Epithelial cell of esophagus (primary cell): ENCODE measurements around the gene NUP153.

Experiments
- DNase-seq: peaks from one replicate; pipeline ENCODE4 v3.0.0; 2010; ENCODE audit warnings: low read depth
- H3K4me3 ChIP-seq: 2 replicates; pipeline ENCODE4 v1.5.1; 2011; ENCODE audit warnings: mild to moderate bottlenecking, low read length, control low read depth
- TF ChIP-seq, protein P1 (sequence below): IDR thresholded peaks from 2 replicates; pipeline ENCODE4 v1.5.1; 2011; ENCODE audit warnings: low read depth, mild to moderate bottlenecking, low read length, control low read depth, inconsistent platforms; ENCODE audit not compliant: insufficient read depth; ENCODE audit errors: missing control alignments

The NUP153 gene

DNA sequence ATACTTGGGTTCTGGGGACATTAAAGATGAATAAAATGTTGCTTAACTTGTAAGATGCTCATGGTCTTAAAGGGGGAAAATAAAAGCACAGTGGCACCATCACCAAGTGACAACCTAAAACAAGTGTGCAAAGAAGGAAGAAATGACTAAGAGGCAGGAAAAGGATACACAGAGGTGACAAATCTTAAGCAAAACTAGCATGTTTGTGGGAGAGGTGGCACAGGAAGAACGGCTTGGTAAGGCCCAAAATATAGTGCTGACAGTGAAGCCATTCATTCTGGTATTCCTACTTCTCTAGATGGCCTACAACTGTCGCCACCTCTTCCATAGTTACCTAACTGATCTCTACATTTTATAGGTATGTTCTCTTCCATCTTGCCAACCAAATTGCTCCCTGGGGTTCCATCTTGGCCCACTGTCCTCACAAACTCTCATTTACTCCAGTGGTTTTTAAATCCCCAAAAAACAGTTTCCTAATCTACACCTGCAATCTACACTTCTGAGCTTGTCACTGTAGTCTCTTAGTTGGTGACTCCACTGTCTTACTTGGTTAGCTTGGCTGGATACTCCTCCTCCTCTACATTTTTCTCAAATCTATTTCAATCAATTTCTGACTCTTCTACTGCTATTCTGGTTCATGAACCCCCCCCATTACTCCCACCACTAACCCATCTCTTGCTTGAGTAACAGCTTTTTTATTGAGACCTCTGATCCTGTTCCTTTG is 73.1 kb downstream of the NUP153 start:
- TF ChIP-seq, protein P1, sequence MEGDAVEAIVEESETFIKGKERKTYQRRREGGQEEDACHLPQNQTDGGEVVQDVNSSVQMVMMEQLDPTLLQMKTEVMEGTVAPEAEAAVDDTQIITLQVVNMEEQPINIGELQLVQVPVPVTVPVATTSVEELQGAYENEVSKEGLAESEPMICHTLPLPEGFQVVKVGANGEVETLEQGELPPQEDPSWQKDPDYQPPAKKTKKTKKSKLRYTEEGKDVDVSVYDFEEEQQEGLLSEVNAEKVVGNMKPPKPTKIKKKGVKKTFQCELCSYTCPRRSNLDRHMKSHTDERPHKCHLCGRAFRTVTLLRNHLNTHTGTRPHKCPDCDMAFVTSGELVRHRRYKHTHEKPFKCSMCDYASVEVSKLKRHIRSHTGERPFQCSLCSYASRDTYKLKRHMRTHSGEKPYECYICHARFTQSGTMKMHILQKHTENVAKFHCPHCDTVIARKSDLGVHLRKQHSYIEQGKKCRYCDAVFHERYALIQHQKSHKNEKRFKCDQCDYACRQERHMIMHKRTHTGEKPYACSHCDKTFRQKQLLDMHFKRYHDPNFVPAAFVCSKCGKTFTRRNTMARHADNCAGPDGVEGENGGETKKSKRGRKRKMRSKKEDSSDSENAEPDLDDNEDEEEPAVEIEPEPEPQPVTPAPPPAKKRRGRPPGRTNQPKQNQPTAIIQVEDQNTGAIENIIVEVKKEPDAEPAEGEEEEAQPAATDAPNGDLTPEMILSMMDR = no peak
- no peak for DNase-seq
- H3K4me3 ChIP-seq = no peak overlapping the region

- no peak overlapping the region for H3K4me3 ChIP-seq
- TF ChIP-seq, protein P1 = no peak
- no peak for DNase-seq
Observed at GRCh38 chr6:17632934-17633333, 73.8 kb downstream of the NUP153 start.

DNA sequence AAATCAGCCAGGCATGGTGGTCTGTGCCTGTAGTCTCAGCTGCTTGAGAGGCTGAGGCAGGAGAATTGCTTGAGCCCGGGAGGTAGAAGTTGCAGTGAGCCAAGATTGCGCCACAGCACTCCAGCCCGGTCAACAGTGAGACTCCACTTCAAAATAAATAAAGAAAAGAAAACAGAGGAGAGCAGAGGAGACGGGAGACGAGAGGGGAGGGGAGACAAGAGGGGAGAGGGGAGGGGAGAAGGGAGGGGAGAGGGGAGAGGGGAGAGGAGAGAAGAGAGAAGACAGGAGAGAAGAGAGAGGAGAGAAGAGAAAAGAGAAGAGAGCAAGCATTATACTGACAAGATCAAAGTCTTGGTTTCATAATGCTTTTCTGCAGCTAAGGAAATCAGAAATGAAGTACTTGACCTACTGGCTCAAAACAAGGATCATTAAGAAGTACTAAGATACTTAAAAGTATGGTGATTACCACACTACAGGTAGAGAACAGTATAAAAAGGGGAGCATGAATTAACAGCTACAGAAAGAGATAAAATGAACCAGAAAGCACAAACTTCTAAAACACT is 76.1 kb downstream of the NUP153 start:
- H3K4me3 ChIP-seq = no peak overlapping the region
- TF ChIP-seq, protein P1 = no peak
- peak; percentile 7 for DNase-seq

DNA sequence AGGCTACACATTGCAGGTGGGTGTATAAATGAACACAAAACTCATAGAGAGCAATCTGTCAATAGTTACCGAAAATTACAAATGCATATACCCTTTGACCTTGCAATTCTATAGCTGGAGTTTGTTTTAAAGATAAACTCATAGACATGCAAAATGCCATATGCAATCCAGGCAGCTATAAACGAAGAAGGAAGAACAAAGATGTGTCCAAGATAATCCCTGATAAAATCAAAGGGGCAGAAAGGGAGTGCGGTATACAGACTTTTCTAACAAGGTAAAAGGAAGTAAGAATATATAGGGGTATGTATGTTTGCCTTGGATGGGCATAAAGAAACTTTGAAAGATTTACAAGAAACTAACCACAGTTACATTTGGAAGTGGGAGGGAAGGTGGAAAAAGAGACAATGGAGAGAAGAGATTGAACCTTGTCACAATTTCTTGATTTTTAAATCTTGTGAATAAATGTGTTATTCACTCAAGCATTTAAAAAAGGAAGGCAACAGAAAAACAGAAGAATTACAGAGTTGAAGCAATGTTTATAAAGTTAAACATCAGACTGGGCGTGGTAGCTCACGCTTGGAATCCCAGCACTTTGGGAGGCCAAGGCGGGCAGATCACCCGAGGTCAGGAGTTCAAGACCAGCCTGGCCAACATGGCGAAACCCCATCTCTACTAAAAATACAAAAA is 76.8 kb downstream of the NUP153 start:
- TF ChIP-seq, protein P1 = no peak
- DNase-seq = no peak
- no peak overlapping the region for H3K4me3 ChIP-seq

GRCh38 chr6:17628873-17629272 is 77.9 kb downstream of the NUP153 start:
- DNase-seq = no peak
- TF ChIP-seq, protein P1 = no peak

GRCh38 chr6:17624396-17624795 is 82.3 kb downstream of the NUP153 start:
- DNase-seq = no peak
- TF ChIP-seq, protein P1 = no peak
- H3K4me3 ChIP-seq = no peak overlapping the region

More at GRCh38 chr6:17628873-17629272, 77.9 kb downstream of the NUP153 start:
- H3K4me3 ChIP-seq = no peak overlapping the region
